GM12801 (cell line): ENCODE measurements around the gene WDR11.

Experiments used
- TF ChIP-seq, protein P1 (sequence below): IDR thresholded peaks from one replicate; pipeline ENCODE4 v1.5.1; 2011; ENCODE audit warnings: control low read depth; ENCODE audit not compliant: insufficient read length; ENCODE audit errors: extremely low read depth

The WDR11 gene

DNA sequence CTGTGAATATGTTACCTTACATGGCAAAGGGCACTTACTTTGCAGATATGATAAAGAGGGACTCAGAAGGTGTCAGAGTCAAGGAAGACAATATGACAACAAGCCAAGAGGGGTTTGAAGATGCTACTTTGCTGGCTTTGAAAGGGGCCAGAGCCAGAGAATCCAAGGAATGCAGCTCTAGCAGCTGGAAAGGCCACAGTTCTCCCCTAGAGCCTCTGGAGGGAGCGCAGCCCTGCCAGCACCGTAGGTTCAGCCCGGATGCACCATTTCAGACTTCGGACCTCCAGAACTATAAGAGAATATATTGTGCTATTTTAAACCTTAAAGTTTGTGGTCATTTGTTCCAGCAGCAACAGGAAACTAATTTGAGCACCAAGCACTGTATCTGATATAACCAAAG, 32.9 kb upstream of the WDR11 start:
- TF ChIP-seq, protein P1, sequence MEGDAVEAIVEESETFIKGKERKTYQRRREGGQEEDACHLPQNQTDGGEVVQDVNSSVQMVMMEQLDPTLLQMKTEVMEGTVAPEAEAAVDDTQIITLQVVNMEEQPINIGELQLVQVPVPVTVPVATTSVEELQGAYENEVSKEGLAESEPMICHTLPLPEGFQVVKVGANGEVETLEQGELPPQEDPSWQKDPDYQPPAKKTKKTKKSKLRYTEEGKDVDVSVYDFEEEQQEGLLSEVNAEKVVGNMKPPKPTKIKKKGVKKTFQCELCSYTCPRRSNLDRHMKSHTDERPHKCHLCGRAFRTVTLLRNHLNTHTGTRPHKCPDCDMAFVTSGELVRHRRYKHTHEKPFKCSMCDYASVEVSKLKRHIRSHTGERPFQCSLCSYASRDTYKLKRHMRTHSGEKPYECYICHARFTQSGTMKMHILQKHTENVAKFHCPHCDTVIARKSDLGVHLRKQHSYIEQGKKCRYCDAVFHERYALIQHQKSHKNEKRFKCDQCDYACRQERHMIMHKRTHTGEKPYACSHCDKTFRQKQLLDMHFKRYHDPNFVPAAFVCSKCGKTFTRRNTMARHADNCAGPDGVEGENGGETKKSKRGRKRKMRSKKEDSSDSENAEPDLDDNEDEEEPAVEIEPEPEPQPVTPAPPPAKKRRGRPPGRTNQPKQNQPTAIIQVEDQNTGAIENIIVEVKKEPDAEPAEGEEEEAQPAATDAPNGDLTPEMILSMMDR = no peak

DNA sequence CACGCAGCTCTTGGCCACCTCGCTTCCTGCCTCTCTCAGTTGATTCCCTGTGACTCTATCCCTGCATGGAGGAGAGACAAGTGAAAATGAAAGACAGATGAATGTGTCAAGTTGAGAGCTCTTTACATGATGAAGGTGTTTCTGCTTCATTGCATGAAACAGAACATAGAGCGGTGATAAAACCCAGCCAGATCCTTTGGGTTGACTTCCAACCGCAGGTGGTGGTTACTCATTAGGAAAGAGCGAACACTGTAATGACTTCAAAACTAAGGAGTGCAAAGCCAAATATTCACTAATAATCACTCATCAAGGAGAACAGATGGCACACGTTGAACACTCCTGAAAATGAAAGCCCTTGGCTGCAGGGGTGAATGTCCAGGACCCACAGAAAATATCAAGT, 31.8 kb upstream of the WDR11 start:
- TF ChIP-seq, protein P1 = no peak

DNA sequence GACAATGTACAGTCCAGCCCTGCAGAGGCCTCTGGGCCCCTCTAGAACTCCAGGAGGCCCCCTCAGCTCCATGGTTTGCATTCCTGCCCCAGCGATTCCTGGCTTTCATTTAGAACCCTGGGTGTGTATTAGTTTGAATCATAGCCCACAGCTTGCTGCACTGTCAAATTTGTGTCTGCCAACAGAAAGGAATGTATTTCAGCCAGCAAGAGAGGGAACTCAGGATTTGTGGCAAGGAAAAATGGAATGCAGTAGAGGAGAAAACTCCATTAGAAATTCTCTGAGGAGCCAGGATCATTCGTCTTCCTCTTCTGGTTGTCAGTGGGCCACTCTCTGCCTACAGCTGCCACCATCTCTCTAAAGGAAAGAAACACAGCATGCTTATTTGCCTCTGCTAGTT, 27.9 kb upstream of the WDR11 start:
- TF ChIP-seq, protein P1 = no peak

DNA sequence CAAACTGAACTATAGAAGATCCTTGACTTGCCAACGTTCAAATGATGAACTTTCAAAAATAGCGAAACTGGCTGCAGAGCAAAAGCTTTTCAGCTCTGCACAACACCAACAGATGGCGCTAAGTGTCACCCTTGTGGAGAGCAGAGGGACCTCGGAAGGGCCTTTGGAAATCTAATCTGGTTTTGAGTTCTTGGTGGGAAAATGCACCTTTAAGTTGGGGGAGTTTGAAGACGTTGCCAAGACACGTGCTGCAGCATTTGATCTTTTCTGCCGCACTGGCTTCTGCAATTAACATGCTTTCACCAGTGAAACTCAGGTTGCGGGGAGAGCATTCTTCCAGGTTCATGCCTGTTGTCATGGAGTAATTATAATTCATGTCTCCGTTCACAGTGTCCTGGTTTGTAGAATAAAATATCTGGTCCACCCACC, 26.3 kb upstream of the WDR11 start:
- TF ChIP-seq, protein P1 = no peak

DNA sequence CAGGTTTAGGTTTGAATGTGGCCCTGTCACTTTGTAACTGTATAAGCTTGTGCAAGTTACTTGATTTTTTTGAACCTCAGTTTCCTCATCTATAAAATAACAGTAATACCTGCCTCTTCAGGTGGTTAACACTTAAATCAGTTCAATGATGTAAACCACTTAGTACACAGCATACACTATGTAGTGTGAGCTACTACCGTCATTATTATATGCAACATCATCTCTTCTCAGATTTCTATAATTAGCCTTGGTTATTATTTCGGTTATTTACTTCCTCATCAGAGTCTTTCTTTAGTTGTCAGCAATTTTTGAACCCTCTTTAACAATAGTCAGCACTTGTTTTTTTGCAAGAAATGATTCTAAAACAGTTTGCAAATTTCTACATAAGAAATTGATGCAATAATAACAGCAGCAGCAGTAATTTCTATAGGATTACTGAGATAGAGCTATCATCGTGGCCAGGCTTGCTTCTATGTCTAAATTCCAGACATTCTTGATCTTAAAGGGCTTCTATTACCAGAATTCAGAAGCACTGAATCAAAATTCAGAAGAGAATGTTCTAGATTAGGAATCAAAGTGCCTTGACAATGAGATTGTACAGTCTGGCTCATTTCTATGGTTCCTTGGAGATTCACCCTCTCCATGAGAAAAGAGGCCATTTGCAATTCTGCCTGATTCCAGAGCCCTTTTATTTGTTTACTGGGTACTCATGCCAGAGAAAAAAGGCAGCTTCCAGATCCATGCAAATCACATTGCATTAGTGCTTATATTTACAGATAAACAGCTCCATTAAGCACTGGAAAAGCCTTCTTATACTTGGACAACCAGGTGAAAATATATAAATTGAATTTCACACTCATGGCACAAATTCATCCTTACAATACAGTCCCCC, 25.0 kb upstream of the WDR11 start:
- TF ChIP-seq, protein P1 = no peak

DNA sequence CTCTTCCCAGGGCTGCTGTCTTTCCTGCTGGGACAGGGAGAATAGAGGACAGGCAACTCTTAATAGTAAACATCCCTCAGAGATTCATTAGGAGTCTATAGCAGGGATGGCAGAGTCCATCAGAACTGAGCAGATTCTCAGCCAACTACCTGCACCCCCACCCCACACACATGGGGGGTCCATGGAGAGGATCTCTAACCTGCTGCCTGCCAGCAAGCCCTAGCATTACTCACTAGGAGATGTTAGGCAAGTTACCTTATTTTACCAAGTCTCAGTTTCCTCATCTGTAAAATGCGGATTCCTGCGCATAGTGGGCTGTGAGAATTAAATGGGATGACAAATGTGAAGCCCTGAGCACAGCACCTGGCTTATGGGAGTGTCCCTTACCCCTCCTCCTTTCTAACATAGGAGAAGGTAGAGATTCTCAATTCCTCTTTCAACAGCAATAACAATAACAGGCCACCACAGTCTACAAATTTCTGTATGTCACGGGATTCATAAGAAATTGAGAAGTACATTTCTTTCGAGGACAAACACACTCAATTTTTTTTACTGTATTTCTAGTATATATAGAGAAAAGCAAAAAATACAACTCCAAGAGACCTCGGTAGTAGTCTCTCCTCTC, 23.8 kb upstream of the WDR11 start:
- TF ChIP-seq, protein P1 = no peak

DNA sequence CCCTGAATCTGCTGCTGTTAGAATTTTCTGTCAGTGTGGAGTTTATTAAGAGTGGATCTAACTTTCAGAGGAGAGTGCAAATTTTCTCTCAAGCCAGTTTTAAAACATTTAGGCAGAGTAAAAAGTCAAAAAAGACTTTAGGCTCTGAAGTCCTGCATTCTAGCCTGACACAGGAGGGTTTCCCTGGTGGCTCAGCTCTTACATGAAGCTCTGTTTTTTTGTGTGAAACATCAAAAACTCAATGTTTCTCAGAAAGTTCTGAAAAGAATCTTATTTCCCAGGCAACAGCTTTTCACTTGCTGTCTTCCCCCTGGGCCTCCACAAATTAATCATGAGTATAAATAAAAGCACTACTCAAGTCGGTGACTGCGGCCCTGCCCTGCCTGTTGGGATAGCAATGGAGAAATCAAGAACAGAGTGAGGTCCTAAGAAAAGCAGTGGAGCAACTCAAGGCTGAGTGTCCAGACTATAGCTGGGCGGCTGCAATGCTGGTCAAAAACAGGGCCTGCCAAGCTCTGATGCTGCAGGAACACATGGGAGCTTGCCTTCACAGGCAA, 22.3 kb upstream of the WDR11 start:
- TF ChIP-seq, protein P1 = no peak
